GM19240 (cell line): ENCODE measurements around the gene MPPE1.
"Not testable (repeated sequence)": the region's sequence is repeated elsewhere in the genome, so short reads cannot be mapped to it uniquely, and the experiment has no call there.

Experiments used
- DNase-seq: peaks from one replicate; pipeline ENCODE4 v3.0.0; 2011; ENCODE audit warnings: low spot score; ENCODE audit not compliant: insufficient read length

MPPE1 gene

GRCh38 chr18:11925800-11926481 is 17.8 kb upstream of the MPPE1 start:
- DNase-seq, result no peak

- no peak for DNase-seq
Observed at GRCh38 chr18:11923450-11923849, 15.3 kb upstream of the MPPE1 start.

GRCh38 chr18:11919522-11919921 is 11.4 kb upstream of the MPPE1 start:
- DNase-seq, result not testable (repeated sequence)

GRCh38 chr18:11916880-11917279 is 8.8 kb upstream of the MPPE1 start:
- not testable (repeated sequence) for DNase-seq

GRCh38 chr18:11909591-11910026 is 1.5 kb upstream of the MPPE1 start:
- no peak for DNase-seq

DNA sequence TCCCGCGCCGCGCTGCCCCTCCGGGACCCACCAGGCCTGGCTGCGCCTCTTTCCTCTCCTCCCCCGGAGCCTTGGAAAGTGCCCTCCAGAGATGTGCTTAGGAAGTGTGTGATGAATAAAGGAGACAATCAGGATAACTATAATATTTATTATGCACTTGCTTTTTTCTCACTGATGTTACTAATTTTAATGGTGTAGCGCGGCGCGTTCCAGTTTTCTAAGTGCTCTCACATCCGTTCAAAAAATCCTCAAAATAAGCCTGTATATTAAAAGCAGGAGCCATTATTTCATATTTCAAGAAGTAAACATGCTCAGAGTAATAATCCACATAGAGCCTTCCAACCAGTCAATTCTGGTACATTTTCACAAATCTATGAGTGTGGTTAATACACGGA is 941 bp upstream of the MPPE1 start:
- DNase-seq, result no peak

DNA sequence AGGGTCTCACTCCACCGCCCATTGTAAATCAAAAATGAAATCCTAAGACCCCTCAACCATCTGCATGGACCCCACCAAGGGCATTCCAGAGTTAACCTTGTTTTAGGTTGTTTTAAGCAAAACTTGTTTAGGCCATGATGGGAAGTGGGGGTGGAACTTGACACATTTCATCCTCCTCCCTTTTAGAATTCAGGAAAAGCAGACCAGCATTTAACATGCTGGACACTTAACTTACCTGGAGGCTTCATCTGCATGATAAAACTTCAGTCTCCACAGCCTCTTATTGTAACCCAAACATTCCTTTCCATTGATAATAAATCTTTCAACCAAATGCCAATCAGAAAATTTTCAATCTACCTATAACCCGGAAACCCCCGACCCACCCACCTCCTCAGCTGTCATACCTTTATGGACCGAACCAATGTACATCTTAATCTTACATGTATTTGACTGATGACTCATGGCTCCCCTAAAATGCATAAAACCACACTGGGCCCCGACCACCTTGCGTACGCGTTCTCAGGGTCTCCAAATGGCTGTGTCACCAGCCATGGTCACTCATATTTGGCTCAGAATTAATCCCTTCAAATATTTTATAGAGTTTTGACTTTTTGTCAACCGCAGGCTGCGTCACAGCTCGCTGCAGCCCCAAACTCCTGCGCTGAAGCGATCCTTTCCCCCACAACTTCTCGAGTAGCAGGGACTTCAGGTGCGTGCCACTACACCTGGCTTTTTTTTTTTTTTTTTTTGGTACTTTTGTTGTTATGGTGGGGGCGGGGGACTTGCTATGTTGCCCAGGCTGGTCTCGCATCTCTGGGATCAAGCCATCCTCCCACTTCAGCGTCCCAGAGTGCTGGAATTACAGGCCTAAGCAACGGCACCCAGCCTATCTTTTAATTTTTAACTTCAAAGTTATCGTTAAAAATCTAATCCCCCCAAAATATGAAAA is 917 bp downstream of the MPPE1 start:
- no peak for DNase-seq

- DNase-seq, result no peak
Observed at GRCh38 chr18:11906176-11906575, 1.9 kb downstream of the MPPE1 start.

DNA sequence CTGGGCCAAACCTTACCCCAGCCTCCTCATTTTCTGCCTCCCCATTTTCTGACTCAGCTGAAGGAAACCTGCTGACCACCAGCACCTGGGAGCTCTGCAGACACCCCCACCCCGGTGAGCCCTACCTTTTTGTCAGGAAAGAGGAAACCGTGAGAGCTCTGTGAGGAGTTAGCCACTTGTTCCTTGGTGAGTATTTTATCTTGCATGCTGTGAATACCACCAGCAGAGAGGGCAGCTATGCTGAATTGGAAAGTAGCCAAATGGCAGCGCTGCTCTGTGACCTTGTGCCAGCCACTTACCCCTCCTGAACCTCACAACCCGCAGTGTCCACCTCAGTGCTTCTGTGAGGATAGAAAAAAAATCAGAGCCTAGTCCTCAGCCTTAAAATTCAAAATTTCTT is 2.5 kb downstream of the MPPE1 start:
- no peak for DNase-seq

GRCh38 chr18:11902522-11903292 is 5.4 kb downstream of the MPPE1 start:
- no peak for DNase-seq

GRCh38 chr18:11901826-11902438 is 6.2 kb downstream of the MPPE1 start:
- DNase-seq, result no peak

- DNase-seq, result no peak
Observed at GRCh38 chr18:11899063-11899462, 9.1 kb downstream of the MPPE1 start.

DNA sequence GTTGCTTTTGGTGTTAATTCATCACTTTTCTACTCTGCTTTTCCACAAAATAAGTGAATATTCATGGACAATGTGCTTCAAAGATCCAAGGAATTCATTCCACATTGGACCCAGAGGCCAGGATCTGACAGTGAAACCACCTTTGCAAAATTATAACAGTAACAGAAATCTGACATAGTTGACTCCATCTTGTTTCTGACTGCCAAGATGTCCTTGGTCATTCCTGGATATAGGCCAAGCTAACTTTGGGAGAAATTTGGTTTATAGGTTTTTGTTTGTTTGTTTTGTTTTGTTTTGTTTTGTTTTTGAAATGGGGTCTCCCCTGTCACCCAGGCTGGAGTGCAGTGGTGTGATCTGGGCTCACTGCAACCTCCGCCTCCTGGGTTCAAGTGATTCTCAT is 10.3 kb downstream of the MPPE1 start:
- DNase-seq, result no peak

DNA sequence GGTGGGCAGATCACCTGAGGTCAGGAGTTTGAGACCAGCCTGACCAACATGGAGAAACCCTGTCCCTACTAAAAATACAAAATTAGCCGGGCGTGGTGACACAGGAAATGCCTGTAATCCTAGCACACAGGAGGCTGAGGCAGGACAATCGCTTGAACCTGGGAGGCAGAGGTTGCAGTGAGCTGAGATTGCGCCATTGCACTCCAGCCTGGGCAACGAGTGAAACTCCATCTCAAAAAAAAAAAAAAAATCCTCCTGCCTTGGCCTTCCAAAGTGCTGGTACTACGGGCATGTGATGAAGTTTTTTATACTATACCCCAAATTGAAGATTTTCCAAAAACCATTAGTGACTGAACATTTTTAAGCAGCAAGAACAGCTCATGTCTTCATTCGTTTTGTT is 15.7 kb downstream of the MPPE1 start:
- DNase-seq, result not testable (repeated sequence)

GRCh38 chr18:11891737-11892136 is 16.4 kb downstream of the MPPE1 start:
- DNase-seq, result no peak

GRCh38 chr18:11889284-11889683 is 18.8 kb downstream of the MPPE1 start:
- DNase-seq, result no peak

DNA sequence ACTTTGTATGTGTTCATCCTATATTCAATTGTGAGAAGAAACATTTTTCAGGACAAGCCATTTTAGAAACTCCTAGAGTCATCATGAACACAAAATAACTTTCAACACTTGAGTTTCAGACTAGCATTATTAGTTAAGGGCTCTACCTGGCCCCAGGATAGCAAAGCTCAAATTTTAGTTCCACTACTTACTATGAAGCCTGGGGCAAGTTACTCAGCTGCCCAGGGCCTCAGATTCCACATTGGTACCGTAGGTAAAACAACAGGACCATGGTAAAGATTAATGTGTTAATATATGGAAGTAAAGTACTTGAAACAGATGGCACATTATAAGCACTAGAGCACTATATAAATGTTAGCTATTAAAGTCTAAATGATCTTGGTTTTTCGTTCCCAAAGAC is 19.4 kb downstream of the MPPE1 start:
- no peak for DNase-seq

GRCh38 chr18:11887328-11888128 is 20.6 kb downstream of the MPPE1 start:
- DNase-seq, result no peak

DNA sequence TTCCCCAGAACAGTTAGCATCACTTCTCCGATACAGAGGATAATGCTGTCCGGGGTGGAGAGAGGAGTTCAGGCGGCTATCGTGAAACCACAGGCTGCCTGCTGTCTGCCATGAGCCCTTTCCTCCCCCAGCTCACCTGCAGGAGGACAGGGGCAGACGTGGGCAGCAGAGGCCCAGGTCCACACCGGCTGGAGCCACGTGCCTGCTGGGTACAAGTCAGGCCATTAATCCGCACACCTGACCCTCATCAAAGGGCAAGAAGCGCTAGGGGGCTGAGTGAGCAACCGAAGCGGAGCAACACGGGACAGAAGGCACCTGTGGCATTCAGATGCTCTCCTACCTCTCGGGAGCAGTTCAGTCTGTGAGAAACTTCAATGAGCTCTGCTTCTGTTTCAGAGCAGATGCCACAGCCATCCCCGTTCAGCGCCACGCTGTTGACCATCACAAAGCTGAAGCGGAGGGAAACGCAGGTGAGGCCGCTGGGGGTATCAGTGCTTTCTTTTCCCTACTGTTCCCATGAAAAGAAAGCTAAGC is 21.5 kb downstream of the MPPE1 start:
- DNase-seq, result no peak

GRCh38 chr18:11885278-11885947 is 22.7 kb downstream of the MPPE1 start:
- DNase-seq, result no peak
